ENCODE results near the gene NRG2.

GRCh38 chr5:139954462-139954861 is 88.6 kb downstream of the NRG2 start:
- TF ChIP-seq SIN3A (conservative IDR thresholded peaks at IDR 0.05 in 1 of 2, IDR thresholded peaks at IDR 0.05 in 1 of 2; ENCODE audit: low read depth in 1 of 2, low read length in 2 of 2) (no peak), POLR2A (IDR thresholded peaks at IDR 0.05; ENCODE audit: control extremely low read depth in 1 of 2, low read depth in 2 of 2, low read length in 2 of 2) (no peak), MAFK (IDR thresholded peaks at IDR 0.05; ENCODE audit: low read depth, low read length) (no peak), POLR2AphosphoS5 (IDR thresholded peaks at IDR 0.05; ENCODE audit: low read depth, low read length) (no peak), POU5F1 (IDR thresholded peaks at IDR 0.05; ENCODE audit: low read depth, low read length) (no peak), GTF2F1 (IDR thresholded peaks at IDR 0.05; ENCODE audit: borderline replicate concordance, low read depth, low read length) (no peak), SIRT6 (IDR thresholded peaks at IDR 0.05; ENCODE audit: low read length) (no peak), EZH2 (IDR thresholded peaks at IDR 0.05; ENCODE audit: low read depth, low read length, severe bottlenecking) (no peak), FOSL1 (IDR thresholded peaks at IDR 0.05; ENCODE audit: insufficient read depth, low read depth, low read length) (no peak), SIX5 (IDR thresholded peaks at IDR 0.05; ENCODE audit: low read depth, low read length) (no peak)
- TF ChIP-seq, protein P1, sequence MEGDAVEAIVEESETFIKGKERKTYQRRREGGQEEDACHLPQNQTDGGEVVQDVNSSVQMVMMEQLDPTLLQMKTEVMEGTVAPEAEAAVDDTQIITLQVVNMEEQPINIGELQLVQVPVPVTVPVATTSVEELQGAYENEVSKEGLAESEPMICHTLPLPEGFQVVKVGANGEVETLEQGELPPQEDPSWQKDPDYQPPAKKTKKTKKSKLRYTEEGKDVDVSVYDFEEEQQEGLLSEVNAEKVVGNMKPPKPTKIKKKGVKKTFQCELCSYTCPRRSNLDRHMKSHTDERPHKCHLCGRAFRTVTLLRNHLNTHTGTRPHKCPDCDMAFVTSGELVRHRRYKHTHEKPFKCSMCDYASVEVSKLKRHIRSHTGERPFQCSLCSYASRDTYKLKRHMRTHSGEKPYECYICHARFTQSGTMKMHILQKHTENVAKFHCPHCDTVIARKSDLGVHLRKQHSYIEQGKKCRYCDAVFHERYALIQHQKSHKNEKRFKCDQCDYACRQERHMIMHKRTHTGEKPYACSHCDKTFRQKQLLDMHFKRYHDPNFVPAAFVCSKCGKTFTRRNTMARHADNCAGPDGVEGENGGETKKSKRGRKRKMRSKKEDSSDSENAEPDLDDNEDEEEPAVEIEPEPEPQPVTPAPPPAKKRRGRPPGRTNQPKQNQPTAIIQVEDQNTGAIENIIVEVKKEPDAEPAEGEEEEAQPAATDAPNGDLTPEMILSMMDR (IDR thresholded peaks at IDR 0.05; ENCODE audit: control extremely low read depth in 1 of 3, insufficient read depth in 1 of 3, low read depth in 1 of 3, low read length in 3 of 3): no peak

All from H1 (cell line).